Activated naive CD4-positive, alpha-beta T cell treated with anti-CD3 and anti-CD28 coated beads, Interleukin-2, amount 50 U/mL, for 72 hours (primary cell): Measurements from ENCODE around the gene NCOR2. TPM values are rescaled to one million over a fixed set of nuclear protein-coding genes. Genes with fewer than 3 reads are reported as not detected.

Source experiments
- ATAC-seq, 2 donors: fragments of 150-1000 bp; cut with Tn5 transposase; 2 replicates each; pipeline ENCODE4 v1.10.0; 2021; ENCODE audit warnings: mild to moderate bottlenecking in 2 of 2, moderate library complexity in 2 of 2
- DNase-seq, 2 donors: peaks; one replicate each; pipeline ENCODE4 v3.0.0; 2021 to 2022; ENCODE audit warnings: low spot score in 2 of 2
- H3K27ac Mint-ChIP-seq, 2 donors: one replicate each; pipeline ENCODE4 v1.8.0; 2022; ENCODE audit warnings: mild to moderate bottlenecking in 2 of 2, mixed read lengths in 2 of 2
- H3K36me3 Mint-ChIP-seq, 2 donors: one replicate each; pipeline ENCODE4 v1.8.0; 2022; ENCODE audit warnings: mixed read lengths in 2 of 2
- H3K9me3 Mint-ChIP-seq, 2 donors: one replicate each; pipeline ENCODE4 v1.8.0; 2022; ENCODE audit warnings: mixed read lengths in 2 of 2
- total RNA-seq, 2 donors: library from RNA; stranded (reverse); gene quantifications; one replicate each; pipeline ENCODE4 v1.2.3, GENCODE V29; 2022

The NCOR2 gene
- total RNA-seq, 2 donors from 2014 or later: 66.8 to 125 TPM

- peak overlapping the region in 1 of 2 donors; percentile 18 for H3K27ac Mint-ChIP-seq
- H3K9me3 Mint-ChIP-seq: no peaks in the 10 kb centered on the region
- ATAC-seq (no peak), DNase-seq (no peak)
- H3K36me3 Mint-ChIP-seq: no peaks in the 10 kb centered on the region
Observed at GRCh38 chr12:124544311-124544970, 23.0 kb downstream of the NCOR2 start.

- ATAC-seq: no peak
- Mint-ChIP-seq H3K27ac (peak overlapping the region in 1 of 2 donors; percentile 18), H3K36me3 (no peaks in the 10 kb centered on the region), H3K9me3 (no peaks in the 10 kb centered on the region)
- DNase-seq: no peak
Observed at GRCh38 chr12:124543590-124544310, 23.7 kb downstream of the NCOR2 start.

GRCh38 chr12:124543052-124543589, 24.3 kb downstream of the NCOR2 start:
- ATAC-seq (no peak), DNase-seq (no peak)
- Mint-ChIP-seq H3K9me3 (no peaks in the 10 kb centered on the region), H3K27ac (no peak overlapping the region), H3K36me3 (no peaks in the 10 kb centered on the region)

GRCh38 chr12:124542021-124542949, 25.1 kb downstream of the NCOR2 start:
- H3K9me3 Mint-ChIP-seq: no peaks in the 10 kb centered on the region
- no peaks in the 10 kb centered on the region for H3K36me3 Mint-ChIP-seq
- no peak for ATAC-seq
- no peak overlapping the region for H3K27ac Mint-ChIP-seq
- no peak for DNase-seq

GRCh38 chr12:124541322-124541721, 26.1 kb downstream of the NCOR2 start:
- ATAC-seq (no peak), DNase-seq (no peak)
- no peaks in the 10 kb centered on the region for H3K9me3 Mint-ChIP-seq
- H3K36me3 Mint-ChIP-seq: no peaks in the 10 kb centered on the region
- no peak overlapping the region for H3K27ac Mint-ChIP-seq

- no peaks in the 10 kb centered on the region for H3K36me3 Mint-ChIP-seq
- DNase-seq: no peak
Observed at GRCh38 chr12:124539084-124540041, 28.0 kb downstream of the NCOR2 start.

GRCh38 chr12:124538194-124539082, 29.0 kb downstream of the NCOR2 start:
- H3K27ac Mint-ChIP-seq: no peak overlapping the region
- ATAC-seq: peak in 1 of 2 donors; percentile 12

More at GRCh38 chr12:124539084-124540041, 28.0 kb downstream of the NCOR2 start:
- Mint-ChIP-seq H3K27ac (peak overlapping the region; percentile 32 to 55), H3K9me3 (no peaks in the 10 kb centered on the region)
- ATAC-seq: peak in 1 of 2 donors; percentile 57

GRCh38 chr12:124537525-124538193, 29.8 kb downstream of the NCOR2 start:
- ATAC-seq: no peak
- no peak overlapping the region for H3K27ac Mint-ChIP-seq
- H3K9me3 Mint-ChIP-seq: no peaks in the 10 kb centered on the region
- H3K36me3 Mint-ChIP-seq: no peaks in the 10 kb centered on the region
- no peak for DNase-seq

More at GRCh38 chr12:124538194-124539082, 29.0 kb downstream of the NCOR2 start:
- Mint-ChIP-seq H3K9me3 (no peaks in the 10 kb centered on the region), H3K36me3 (no peaks in the 10 kb centered on the region)
- no peak for DNase-seq

GRCh38 chr12:124536641-124537040, 30.8 kb downstream of the NCOR2 start:
- DNase-seq: no peak
- Mint-ChIP-seq H3K36me3 (no peaks in the 10 kb centered on the region), H3K9me3 (no peaks in the 10 kb centered on the region), H3K27ac (no peak overlapping the region)
- ATAC-seq: no peak

- no peak overlapping the region for H3K27ac Mint-ChIP-seq
- ATAC-seq: peak in 1 of 2 donors; percentile 31
Observed at GRCh38 chr12:124534776-124535740, 32.4 kb downstream of the NCOR2 start.

GRCh38 chr12:124533456-124533855, 34.0 kb downstream of the NCOR2 start:
- H3K9me3 Mint-ChIP-seq: no peaks in the 10 kb centered on the region
- H3K36me3 Mint-ChIP-seq: no peaks in the 10 kb centered on the region
- DNase-seq (no peak), ATAC-seq (no peak)
- H3K27ac Mint-ChIP-seq: peak overlapping the region in 1 of 2 donors; percentile 56

More at GRCh38 chr12:124534776-124535740, 32.4 kb downstream of the NCOR2 start:
- Mint-ChIP-seq H3K9me3 (no peaks in the 10 kb centered on the region), H3K36me3 (no peaks in the 10 kb centered on the region)
- no peak for DNase-seq

- H3K27ac Mint-ChIP-seq: peak overlapping the region in 1 of 2 donors; percentile 56
- no peaks in the 10 kb centered on the region for H3K36me3 Mint-ChIP-seq
- no peak for ATAC-seq
Observed at GRCh38 chr12:124532967-124533366, 34.4 kb downstream of the NCOR2 start.

GRCh38 chr12:124532331-124532750, 35.1 kb downstream of the NCOR2 start:
- Mint-ChIP-seq H3K27ac (peak overlapping the region in 1 of 2 donors; percentile 72), H3K9me3 (no peaks in the 10 kb centered on the region), H3K36me3 (no peaks in the 10 kb centered on the region)
- DNase-seq (no peak), ATAC-seq (no peak)

More at GRCh38 chr12:124532967-124533366, 34.4 kb downstream of the NCOR2 start:
- no peak for DNase-seq
- H3K9me3 Mint-ChIP-seq: no peaks in the 10 kb centered on the region
